HG03469 (cell line): ENCODE measurements around the gene ARHGEF38.
"Not testable (repeated sequence)": the region's sequence is repeated elsewhere in the genome, so short reads cannot be mapped to it uniquely, and the experiment has no call there.

ENCODE experiments used
- ATAC-seq: cut with Tn5 transposase; IDR thresholded peaks from one replicate; pipeline ENCODE4 v1.9.1; 2021; ENCODE audit warnings: mild to moderate bottlenecking, moderate library complexity, moderate number of reproducible peaks; ENCODE audit not compliant: unreplicated experiment

ARHGEF38 gene

DNA sequence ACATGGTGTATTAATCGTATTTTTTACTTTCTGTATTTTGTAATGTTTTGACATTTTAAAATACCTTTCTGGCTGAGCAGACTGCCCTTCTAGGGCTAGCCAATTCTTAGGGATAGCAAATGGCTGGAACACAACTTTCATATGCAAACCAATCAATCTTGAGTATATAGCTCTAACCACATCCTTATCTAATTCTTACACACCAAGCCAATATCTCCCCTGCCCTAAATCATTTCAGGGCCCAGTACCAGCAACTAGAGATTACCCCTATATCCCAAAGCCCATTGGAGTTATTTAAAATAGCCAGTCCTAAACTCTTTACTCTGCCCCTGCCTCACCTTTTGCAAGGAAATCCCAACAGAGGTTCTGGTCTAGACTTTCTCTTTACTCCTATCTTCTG is 97.8 kb downstream of the ARHGEF38 start:
- ATAC-seq: no peak

DNA sequence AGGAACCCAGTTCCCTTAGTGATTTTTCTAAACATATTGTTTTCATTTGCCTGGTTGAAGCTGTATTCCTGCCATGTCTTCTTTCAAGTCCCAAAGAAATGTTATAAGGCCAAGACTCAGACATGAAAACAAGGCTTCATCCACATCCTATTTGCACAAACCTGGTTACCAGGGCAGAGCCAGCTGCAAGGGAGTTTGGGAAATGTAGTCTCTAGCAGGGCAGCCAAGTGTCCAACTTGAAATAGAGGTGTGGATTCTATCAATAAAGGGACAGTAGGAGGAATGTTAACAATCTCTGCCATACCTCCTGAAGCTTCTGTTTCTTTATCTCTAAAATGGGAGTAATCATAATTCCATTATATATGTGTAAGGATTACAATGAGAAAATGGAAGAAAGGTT is 99.5 kb downstream of the ARHGEF38 start:
- no peak for ATAC-seq

DNA sequence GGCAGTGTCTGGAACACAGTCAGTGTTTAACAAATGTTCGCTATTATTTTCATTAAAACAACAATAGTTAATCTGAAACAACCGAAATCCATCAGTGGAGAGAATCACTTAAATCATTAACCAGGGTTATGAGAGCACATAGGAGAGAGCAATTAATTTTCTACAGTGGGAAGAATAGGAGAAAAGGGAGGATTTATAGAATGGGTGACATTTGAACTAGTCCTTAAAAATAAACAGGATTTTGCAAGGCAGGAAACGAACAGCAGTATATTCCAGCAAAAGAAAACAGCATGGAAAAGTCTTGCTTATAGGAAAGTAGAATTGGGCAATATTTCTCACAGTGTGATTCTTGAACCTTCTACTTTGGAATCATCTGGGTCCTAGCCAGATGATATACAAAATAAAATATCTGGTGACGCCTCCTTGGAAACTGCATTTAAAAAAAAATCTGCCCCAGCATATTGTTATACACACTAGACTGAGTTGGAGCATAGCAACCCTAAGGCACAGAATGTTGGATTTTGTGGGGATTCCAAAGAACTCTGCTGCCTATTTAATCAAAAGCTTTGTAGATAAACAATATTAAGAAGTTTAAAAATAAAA is 100.0 kb downstream of the ARHGEF38 start:
- ATAC-seq: no peak

DNA sequence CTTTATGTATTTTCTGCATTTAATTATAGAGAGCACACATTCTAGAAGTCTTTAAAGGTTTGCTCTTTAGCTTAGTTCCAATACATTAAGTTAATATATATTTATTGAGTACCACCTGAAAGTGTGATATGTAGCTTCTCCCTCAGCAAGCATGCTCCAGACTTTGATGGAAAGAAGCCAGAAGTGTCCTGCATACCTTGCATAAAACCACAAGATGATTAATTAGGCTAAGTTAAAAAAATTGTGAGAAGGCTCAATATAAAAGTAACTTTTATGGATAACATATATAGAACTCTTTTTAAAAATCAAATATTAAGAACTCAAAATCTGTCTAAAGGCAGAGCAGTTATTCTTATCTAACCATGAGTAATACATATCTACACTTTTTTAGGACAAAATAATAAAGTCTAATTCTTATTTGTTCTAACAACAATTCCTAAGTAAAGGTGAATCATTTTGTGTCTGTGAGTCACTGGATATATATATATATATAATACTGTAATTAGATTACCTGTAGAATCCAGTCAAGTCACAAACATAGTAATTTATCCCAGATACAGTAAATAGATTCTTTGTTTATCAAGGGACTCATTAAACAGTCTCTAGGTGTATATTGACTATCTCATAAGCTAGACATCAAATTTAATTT is 104.8 kb downstream of the ARHGEF38 start:
- ATAC-seq: no peak

DNA sequence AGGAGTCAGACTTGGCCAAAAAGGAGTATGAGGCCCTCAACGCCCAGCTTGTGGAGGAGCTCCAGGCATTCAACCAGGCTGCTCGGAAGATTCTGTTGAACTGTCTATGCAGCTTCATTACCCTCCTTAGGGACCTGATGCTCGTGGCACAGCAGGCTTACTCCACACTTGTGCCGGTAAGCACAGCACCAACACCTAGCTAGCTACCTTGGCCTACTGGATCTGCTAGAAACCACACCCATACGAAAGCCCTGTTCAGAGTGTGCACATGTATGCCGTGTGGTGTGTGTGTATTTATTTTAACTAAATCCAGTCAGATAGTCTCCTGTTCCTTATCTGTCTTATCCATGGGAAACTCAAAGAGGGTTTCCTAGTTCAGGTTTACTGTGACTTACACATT is 106.8 kb downstream of the ARHGEF38 start:
- no peak for ATAC-seq

DNA sequence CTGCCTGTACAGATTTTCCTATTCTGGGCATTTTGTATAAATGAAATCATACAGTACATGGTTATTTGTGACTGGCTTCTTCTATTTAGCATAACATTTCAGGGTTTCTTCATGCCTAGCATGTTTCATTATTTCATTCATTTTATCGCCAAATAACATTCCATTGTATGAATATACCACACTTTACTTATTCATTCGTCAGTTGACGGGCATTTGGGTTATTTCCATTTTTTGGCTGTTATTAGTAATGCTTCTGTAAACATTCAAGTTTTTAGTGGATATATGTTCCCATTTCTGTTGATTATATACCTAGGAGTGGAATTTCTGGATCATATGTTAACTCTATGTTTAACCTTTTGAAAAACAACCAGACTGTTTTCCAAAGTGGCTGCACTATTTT is 108.6 kb downstream of the ARHGEF38 start:
- no peak for ATAC-seq

DNA sequence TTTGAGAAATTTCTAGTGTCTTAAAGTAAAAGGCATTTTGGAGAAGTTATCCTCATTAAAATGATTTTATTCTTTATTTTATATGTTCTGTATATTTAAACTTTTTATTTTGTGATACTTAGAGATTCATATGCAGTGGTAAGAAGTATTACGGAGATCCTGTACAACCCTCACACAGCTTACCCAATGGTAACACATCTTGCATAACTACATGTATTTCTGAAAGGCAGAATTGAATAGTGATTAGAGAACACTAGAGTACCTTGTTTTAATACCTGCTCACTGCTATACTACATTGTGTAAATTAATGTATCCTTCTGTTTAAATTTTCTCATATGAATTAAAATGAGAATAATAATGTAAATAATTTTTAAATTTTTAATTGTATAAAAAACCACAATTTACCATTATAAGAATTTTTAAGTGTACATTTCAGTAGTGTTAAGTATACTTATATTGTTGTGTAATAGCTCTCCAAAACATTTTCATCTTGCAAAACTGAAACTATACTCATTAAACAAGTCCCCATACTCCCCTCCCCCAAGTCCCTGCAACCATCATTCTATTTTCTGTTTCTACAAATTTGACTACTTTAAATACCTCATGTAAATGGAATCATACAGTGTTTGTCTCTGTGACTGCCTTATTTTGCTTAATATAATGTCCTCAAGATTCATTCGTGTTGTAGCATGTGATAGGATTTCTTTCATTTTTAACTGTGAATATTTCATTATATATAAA is 110.7 kb downstream of the ARHGEF38 start:
- no peak for ATAC-seq

DNA sequence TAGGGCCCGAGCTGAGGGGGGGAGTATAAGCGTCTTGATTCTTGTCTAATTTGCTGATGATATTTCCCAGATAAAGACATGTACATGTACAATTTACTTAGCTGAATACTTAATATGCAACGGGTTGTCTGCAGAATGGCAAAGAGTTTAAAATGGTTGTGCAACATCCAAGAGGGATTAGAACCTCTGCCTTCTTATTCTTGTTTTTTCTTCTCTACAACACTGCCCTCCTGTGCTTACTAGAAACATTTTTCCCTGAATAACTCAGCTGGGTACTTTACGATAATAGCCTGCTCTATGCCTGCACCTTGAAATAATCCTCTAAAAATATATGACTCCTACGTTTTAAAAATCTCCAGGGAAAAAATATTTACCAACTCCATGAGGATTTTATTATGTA is 114.3 kb downstream of the ARHGEF38 start:
- no peak for ATAC-seq

DNA sequence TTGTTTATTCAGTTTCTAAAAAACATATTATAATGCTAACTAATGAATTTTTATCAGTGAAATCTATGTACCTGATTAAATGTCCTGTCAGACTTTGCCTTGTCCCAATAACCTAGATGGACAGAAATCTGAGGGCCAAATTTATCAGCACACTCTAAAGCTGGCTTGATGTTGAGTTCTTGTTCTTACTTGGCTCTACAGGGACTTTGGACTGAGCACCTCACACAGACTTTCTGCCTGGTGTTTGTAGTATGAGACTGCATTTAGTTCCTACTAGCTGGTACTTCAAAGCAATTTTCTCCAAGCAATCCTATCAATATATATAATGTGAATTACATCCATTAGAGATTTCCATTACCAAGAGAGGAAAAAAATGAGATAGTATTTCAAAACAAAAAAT is 118.3 kb downstream of the ARHGEF38 start:
- ATAC-seq: no peak

DNA sequence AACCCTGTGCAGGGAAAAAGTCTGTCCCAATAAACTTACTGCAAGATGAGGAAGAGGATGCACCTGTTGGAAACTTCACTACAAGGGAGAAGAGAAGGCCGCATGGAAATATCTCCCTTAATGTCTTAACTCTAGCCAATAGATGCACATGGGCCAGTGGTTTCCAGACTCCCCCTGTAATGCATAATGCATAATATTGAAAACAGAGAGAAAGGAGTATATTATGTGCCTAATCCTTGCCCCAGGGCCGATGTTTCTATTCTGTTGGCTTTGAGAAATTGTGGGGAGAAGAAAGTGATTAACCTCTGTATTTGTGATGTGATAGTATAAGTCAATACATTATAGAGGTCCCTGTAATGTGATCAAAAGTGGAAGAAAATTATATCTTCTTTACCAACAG is 118.9 kb downstream of the ARHGEF38 start:
- ATAC-seq: no peak

DNA sequence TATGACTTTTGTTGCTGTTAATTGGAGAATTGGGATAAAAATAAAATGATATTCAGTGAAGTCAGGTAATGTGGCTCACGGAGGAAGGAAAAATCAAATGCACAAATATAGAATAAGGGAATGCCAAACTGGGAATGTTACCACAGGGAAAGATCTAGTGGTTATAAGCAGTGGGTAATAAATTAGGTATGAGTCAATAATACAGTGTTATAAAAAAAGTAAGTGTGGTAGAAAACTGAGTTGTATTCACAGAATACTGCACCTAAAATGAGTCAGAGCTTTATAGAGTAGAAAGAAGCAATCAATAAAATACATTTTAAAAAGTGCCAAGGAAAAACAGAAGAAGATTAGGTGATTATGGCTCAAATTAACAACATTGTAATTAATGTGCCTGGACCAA is 121.6 kb downstream of the ARHGEF38 start:
- ATAC-seq: no peak

DNA sequence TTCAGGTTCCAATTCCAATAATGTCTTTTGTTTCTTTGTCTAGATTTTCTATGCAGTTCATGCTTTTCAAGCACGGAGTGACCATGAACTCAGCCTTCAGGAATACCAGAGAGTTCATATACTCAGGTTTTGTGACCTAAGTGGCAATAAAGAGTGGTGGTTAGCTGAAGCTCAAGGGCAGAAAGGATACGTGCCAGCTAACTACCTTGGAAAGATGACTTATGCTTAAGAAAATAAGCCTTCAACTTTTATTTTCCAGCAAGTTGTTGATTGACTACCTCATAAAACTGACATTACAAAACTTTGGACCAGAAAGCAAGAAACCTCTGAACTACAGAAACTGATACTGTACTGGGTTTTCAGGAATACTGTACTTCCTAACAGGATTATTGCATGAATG is 125.3 kb downstream of the ARHGEF38 start:
- ATAC-seq: no peak

DNA sequence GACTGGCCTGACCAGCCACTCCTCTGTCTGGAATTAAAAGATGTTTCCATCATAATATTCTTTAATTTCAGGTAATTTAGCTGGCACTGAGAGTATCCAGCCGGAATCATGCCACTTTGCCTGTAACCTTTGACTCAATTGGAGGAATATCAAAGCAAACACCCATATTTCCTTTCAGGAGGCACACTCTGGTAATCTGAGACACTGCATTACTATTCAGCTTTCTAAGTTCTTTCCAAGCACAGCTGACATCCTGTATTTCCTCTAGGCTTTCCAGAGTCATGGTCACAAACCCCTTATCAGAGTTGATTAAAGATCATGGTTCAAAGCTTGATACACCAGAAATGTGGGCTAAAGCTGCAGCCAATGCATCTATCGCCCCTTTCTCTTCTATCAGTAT is 126.8 kb downstream of the ARHGEF38 start:
- ATAC-seq: no peak

DNA sequence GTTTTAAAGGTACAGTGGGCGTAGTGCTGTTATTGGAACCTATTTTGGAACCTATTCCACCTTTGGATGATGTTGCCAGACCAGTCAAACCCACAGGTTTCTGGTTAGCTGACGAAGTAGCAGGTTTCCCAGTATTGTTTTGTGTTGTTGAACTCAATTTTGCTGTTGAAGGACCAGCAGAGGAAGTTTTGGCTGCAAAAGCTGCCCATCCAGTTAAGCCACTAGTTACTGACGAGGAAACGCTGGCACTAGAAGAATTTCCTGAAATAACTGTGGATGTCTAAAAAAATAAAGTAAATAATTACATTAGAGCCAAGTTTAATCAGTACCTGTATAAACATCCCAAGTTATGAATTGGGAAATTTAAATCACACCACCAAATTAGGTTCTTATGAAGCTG is 130.6 kb downstream of the ARHGEF38 start:
- no peak for ATAC-seq

DNA sequence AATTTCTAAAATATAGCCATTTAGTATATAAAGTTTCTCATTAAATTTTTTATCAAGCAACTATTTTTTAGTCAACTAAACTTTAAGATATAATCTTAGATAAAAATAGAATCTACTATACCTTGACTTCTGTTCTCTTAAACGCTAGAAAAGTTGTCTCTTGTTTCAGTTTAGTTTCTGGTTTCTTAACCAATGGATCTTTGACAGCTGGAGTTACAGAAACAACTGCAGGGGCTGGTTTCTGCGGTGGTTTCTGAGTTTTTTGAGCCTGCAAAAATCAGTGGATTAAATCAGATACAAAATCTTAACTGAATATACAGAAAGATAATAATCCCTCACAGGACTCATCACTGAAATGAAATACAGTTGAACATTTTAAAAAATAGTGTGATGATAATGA is 134.2 kb downstream of the ARHGEF38 start:
- no peak for ATAC-seq

DNA sequence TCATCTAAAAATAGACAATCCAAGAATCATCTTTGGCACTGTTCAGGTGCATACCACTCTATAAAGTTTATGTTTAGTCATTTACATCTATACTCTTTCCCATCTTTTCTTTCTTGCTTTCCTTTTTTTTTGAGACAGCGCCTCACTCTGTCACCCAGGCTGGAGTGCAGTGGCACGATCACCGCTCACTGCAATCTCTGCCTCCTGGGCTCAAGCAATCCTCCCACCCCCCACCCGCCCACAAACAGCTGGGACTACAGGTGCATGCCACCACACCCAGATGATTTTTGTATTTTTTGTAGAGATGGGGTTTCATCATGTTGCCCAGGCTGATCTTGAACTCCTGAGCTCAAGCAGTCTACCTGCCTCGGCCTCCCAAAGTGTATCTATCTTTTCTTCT is 142.4 kb downstream of the ARHGEF38 start:
- not testable (repeated sequence) for ATAC-seq

DNA sequence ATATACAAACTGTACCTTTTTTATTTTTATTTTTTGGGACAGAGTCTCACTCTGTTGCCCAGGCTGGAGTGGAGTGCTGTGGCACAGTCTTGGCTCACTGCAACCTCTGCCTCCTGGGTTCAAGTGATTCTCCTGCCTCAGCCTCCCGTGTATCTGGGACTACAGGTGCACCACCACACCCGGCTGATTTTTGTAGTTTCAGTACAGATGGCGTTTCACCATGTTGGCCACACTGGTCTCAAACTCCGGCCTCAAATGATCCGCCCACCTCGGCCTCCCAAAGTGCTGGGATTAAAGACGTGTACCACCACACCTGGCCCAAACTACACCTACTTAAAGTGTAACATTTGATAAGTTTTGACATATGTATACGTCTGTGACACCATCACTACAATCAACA is 143.4 kb downstream of the ARHGEF38 start:
- not testable (repeated sequence) for ATAC-seq

DNA sequence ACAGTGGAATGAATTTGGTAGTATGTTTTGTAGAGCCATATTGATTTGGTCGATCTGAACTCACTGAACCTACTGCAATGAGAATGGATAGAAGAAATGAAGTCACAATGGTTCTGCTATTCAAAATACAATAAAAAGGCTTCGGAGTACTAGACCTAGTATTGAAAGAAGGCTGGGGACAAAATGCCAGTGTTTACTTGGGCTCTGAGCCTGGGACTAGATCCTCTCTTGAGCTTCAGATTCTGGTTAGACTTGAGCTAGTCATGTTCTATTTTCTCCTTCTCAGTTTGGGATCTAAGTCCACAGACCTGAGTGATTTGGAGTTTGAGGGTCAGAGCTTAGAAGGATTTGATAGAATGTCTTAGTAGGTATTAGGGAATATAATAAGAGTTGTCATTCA is 146.2 kb downstream of the ARHGEF38 start:
- no peak for ATAC-seq

DNA sequence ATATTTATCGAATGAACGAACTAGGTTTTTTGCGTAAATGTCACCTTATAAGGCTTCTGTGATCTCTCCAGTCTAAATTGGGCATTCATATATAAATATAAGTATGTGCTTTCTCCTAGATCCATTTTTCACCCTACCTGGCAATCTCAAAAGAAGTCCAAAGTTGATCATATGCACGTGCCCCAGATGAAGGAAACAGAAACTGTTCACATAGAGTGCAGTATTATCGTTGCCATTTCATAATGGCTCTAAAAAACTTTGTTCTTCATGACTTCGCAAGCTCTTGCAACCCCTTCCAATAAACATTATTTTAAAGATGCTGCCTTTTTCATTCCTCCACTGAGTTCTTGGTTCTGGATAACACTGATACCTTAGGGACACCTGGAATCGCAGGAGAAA is 155.4 kb downstream of the ARHGEF38 start:
- no peak for ATAC-seq

DNA sequence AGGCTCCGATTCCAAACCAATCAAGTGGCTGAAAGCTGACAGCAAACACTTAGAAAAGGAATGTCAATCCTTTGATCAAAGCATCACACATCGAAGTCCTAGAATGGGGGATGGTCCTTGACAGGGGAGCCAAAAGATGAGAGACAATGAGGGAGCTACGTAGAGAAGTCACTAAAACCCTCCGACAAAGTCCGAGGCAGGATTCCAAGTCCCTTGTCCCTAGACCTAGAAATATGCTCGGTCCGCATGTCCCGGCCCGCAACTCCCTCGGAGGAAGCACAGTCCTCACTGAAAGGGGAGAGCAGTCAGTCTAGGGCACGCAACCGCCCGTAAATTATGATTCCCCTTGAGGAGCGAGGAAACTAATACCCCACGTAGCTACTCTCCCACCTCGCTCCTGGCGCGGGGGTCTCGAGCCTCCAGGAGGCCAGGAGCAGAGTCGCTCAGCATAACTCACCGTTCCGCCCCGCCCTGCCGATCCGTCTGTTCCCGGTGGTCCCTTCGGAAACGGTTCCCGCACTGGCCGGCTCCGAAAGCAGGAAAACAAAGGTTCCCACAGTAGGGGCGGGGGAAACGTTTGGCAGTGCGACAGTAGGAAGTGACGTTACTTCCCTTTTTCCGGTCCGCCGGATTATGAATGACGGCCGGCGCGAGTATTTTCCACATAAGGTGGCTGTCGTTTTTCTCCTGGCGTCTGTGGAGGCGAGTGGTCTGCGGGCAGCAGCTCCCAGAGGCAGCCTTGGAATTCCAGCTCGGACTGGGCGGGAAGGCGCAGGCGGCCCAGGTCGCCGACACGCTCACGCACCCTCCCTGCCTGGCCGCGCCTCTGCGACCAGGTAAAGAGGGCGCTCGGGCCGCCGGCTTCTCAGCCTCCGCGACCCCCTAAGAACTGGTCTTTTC is 156.0 kb downstream of the ARHGEF38 start, which contains the start of the genes GSTCD and INTS12:
TSS of gene GSTCD (plus strand) at position 604 of the 900 bp plus-strand sequence. CDS start 8,830 bp downstream, outside the sequence.
TSS of gene INTS12 (minus strand) at position 509 of the 900 bp plus-strand sequence. CDS start 8,684 bp downstream, outside the sequence.
- peak; percentile 61 for ATAC-seq

DNA sequence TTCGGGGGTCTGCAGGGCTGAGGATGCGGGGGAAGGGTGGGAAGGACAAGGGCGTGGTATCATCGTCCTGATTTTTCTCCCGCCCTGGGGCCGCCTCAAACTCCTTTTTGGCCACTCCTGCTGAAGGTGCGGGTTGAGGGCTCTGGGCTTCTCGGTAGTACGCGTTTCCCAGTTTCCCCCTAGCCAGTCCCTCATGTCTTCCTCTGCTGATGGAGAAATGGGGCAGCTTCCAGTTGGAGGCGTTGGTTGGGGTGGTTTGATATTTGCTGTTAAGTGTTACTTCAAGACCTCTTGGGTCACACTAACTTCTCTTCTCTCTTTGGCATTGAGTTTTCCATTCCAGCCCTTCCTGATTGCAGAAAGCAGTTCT is 156.6 kb downstream of the ARHGEF38 start:
- peak; percentile 18 for ATAC-seq
